ENCODE results near the gene COX4I2.

The COX4I2 gene

GRCh38 chr20:31680286-31681127, 42.8 kb downstream of the COX4I2 start:
- DNase-seq (ENCODE audit: low read depth), result no peak
- Histone ChIP-seq H3K4me1 (ENCODE audit: control insufficient read depth, insufficient read depth, low read length) (peaks cover 50% of the 10 kb centered on the region), H3K27me3 (replicated peaks; ENCODE audit: control insufficient read depth, insufficient read depth, low read length) (no peaks in the 10 kb centered on the region), H3K9me3 (ENCODE audit: control insufficient read depth, low read length) (no peaks in the 10 kb centered on the region), H3K9ac (ENCODE audit: low read length) (no peak overlapping the region), H3K4me3 (ENCODE audit: low read length) (no peak overlapping the region), H3K36me3 (ENCODE audit: control insufficient read depth, insufficient read depth, low read length, severe bottlenecking) (peaks cover 57% of the 10 kb centered on the region)

GRCh38 chr20:31681128-31681727, 43.5 kb downstream of the COX4I2 start:
- Histone ChIP-seq H3K9me3 (ENCODE audit: control insufficient read depth, low read length) (no peaks in the 10 kb centered on the region), H3K9ac (ENCODE audit: low read length) (no peak overlapping the region), H3K4me3 (ENCODE audit: low read length) (no peak overlapping the region), H3K36me3 (ENCODE audit: control insufficient read depth, insufficient read depth, low read length, severe bottlenecking) (peaks cover 61% of the 10 kb centered on the region), H3K27me3 (replicated peaks; ENCODE audit: control insufficient read depth, insufficient read depth, low read length) (no peaks in the 10 kb centered on the region), H3K4me1 (ENCODE audit: control insufficient read depth, insufficient read depth, low read length) (peaks cover 42% of the 10 kb centered on the region)
- DNase-seq (ENCODE audit: low read depth), result no peak

- H3K27me3 ChIP-seq (replicated peaks; ENCODE audit: control insufficient read depth, insufficient read depth, low read length), result no peaks in the 10 kb centered on the region
- peaks cover 62% of the 10 kb centered on the region for H3K36me3 ChIP-seq (ENCODE audit: control insufficient read depth, insufficient read depth, low read length, severe bottlenecking)
- H3K4me3 ChIP-seq (ENCODE audit: low read length), result no peak overlapping the region
- H3K9ac ChIP-seq (ENCODE audit: low read length), result no peak overlapping the region
- peaks cover 37% of the 10 kb centered on the region for H3K4me1 ChIP-seq (ENCODE audit: control insufficient read depth, insufficient read depth, low read length)
- DNase-seq (ENCODE audit: low read depth), result no peak
- H3K9me3 ChIP-seq (ENCODE audit: control insufficient read depth, low read length), result no peaks in the 10 kb centered on the region
These were observed 44.1 kb downstream of the COX4I2 start for GRCh38 chr20:31681769-31682168.

- Histone ChIP-seq H3K4me3 (ENCODE audit: low read length) (no peak overlapping the region), H3K27me3 (replicated peaks; ENCODE audit: control insufficient read depth, insufficient read depth, low read length) (no peaks in the 10 kb centered on the region), H3K4me1 (ENCODE audit: control insufficient read depth, insufficient read depth, low read length) (peaks cover 35% of the 10 kb centered on the region), H3K9ac (ENCODE audit: low read length) (no peak overlapping the region), H3K9me3 (ENCODE audit: control insufficient read depth, low read length) (no peaks in the 10 kb centered on the region), H3K36me3 (ENCODE audit: control insufficient read depth, insufficient read depth, low read length, severe bottlenecking) (peaks cover 66% of the 10 kb centered on the region)
- DNase-seq (ENCODE audit: low read depth), result no peak
These were observed 44.6 kb downstream of the COX4I2 start for GRCh38 chr20:31682352-31682751.

GRCh38 chr20:31682927-31683326, 45.2 kb downstream of the COX4I2 start:
- no peak for DNase-seq (ENCODE audit: low read depth)
- Histone ChIP-seq H3K9me3 (ENCODE audit: control insufficient read depth, low read length) (no peaks in the 10 kb centered on the region), H3K9ac (ENCODE audit: low read length) (no peak overlapping the region), H3K27me3 (replicated peaks; ENCODE audit: control insufficient read depth, insufficient read depth, low read length) (no peaks in the 10 kb centered on the region), H3K36me3 (ENCODE audit: control insufficient read depth, insufficient read depth, low read length, severe bottlenecking) (peaks cover 66% of the 10 kb centered on the region), H3K4me3 (ENCODE audit: low read length) (no peak overlapping the region), H3K4me1 (ENCODE audit: control insufficient read depth, insufficient read depth, low read length) (peaks cover 29% of the 10 kb centered on the region)

GRCh38 chr20:31684153-31685015, 46.7 kb downstream of the COX4I2 start:
- Histone ChIP-seq H3K4me1 (ENCODE audit: control insufficient read depth, insufficient read depth, low read length) (peaks cover 16% of the 10 kb centered on the region), H3K4me3 (ENCODE audit: low read length) (no peak overlapping the region)
- no peak for DNase-seq (ENCODE audit: low read depth)

GRCh38 chr20:31685853-31686643, 48.3 kb downstream of the COX4I2 start:
- DNase-seq (ENCODE audit: low read depth), result no peak
- Histone ChIP-seq H3K4me3 (ENCODE audit: low read length) (no peak overlapping the region), H3K4me1 (ENCODE audit: control insufficient read depth, insufficient read depth, low read length) (peaks cover 8% of the 10 kb centered on the region), H3K9ac (ENCODE audit: low read length) (no peak overlapping the region), H3K9me3 (ENCODE audit: control insufficient read depth, low read length) (no peaks in the 10 kb centered on the region), H3K27me3 (replicated peaks; ENCODE audit: control insufficient read depth, insufficient read depth, low read length) (no peaks in the 10 kb centered on the region), H3K36me3 (ENCODE audit: control insufficient read depth, insufficient read depth, low read length, severe bottlenecking) (peaks cover 60% of the 10 kb centered on the region)

More at GRCh38 chr20:31684153-31685015, 46.7 kb downstream of the COX4I2 start:
- H3K36me3 ChIP-seq (ENCODE audit: control insufficient read depth, insufficient read depth, low read length, severe bottlenecking), result peaks cover 61% of the 10 kb centered on the region
- no peak overlapping the region for H3K9ac ChIP-seq (ENCODE audit: low read length)
- no peaks in the 10 kb centered on the region for H3K27me3 ChIP-seq (replicated peaks; ENCODE audit: control insufficient read depth, insufficient read depth, low read length)
- no peaks in the 10 kb centered on the region for H3K9me3 ChIP-seq (ENCODE audit: control insufficient read depth, low read length)

- no peak for DNase-seq (ENCODE audit: low read depth)
- Histone ChIP-seq H3K9ac (ENCODE audit: low read length) (no peak overlapping the region), H3K36me3 (ENCODE audit: control insufficient read depth, insufficient read depth, low read length, severe bottlenecking) (peaks cover 67% of the 10 kb centered on the region), H3K4me3 (ENCODE audit: low read length) (no peak overlapping the region), H3K4me1 (ENCODE audit: control insufficient read depth, insufficient read depth, low read length) (peaks cover 14% of the 10 kb centered on the region), H3K9me3 (ENCODE audit: control insufficient read depth, low read length) (no peaks in the 10 kb centered on the region), H3K27me3 (replicated peaks; ENCODE audit: control insufficient read depth, insufficient read depth, low read length) (no peaks in the 10 kb centered on the region)
These were observed 50.1 kb downstream of the COX4I2 start for GRCh38 chr20:31687777-31688176.

GRCh38 chr20:31689141-31689540, 51.4 kb downstream of the COX4I2 start:
- Histone ChIP-seq H3K9ac (ENCODE audit: low read length) (no peak overlapping the region), H3K36me3 (ENCODE audit: control insufficient read depth, insufficient read depth, low read length, severe bottlenecking) (peaks cover 66% of the 10 kb centered on the region), H3K9me3 (ENCODE audit: control insufficient read depth, low read length) (no peaks in the 10 kb centered on the region), H3K4me3 (ENCODE audit: low read length) (no peak overlapping the region), H3K4me1 (ENCODE audit: control insufficient read depth, insufficient read depth, low read length) (peaks cover 23% of the 10 kb centered on the region), H3K27me3 (replicated peaks; ENCODE audit: control insufficient read depth, insufficient read depth, low read length) (no peaks in the 10 kb centered on the region)
- DNase-seq (ENCODE audit: low read depth), result no peak

- no peak overlapping the region for H3K9ac ChIP-seq (ENCODE audit: low read length)
- H3K4me1 ChIP-seq (ENCODE audit: control insufficient read depth, insufficient read depth, low read length), result peaks cover 27% of the 10 kb centered on the region
- H3K4me3 ChIP-seq (ENCODE audit: low read length), result no peak overlapping the region
- no peaks in the 10 kb centered on the region for H3K9me3 ChIP-seq (ENCODE audit: control insufficient read depth, low read length)
- DNase-seq (ENCODE audit: low read depth), result no peak
- peaks cover 61% of the 10 kb centered on the region for H3K36me3 ChIP-seq (ENCODE audit: control insufficient read depth, insufficient read depth, low read length, severe bottlenecking)
- no peaks in the 10 kb centered on the region for H3K27me3 ChIP-seq (replicated peaks; ENCODE audit: control insufficient read depth, insufficient read depth, low read length)
These were observed 52.5 kb downstream of the COX4I2 start for GRCh38 chr20:31690124-31690666.

Measured in adipocyte (in vitro differentiated cells).